GM12892 (cell line): ENCODE results near the gene NAV3.

Experiments used
- DNase-seq: peaks from one replicate; pipeline ENCODE4 v3.0.0; 2011; ENCODE audit not compliant: insufficient read length
- FAIRE-seq: peaks from 2 replicates; lab custom pipeline; 2011; peaks lifted over from hg19 to GRCh38; lab: Jason Lieb, UNC
- POLR2A ChIP-seq: IDR thresholded peaks from 2 replicates; pipeline ENCODE4 v1.6.1; 2011; ENCODE audit warnings: low read depth, low read length, control low read depth
- POLR2AphosphoS5 ChIP-seq: IDR thresholded peaks from 2 replicates; pipeline ENCODE4 v1.6.1; 2011; ENCODE audit warnings: low read depth, low read length, control low read depth
- TAF1 ChIP-seq: IDR thresholded peaks from 2 replicates; pipeline ENCODE4 v1.6.1; 2011; ENCODE audit warnings: low read depth, mild to moderate bottlenecking, control low read depth, low read length, borderline replicate concordance

NAV3 gene

GRCh38 chr12:78035901-78036606 is 205.4 kb downstream of the NAV3 start:
- FAIRE-seq (no peak), DNase-seq (no peak)
- TF ChIP-seq POLR2AphosphoS5 (no peak), POLR2A (no peak), TAF1 (no peak)

GRCh38 chr12:78036874-78037273 is 206.2 kb downstream of the NAV3 start:
- no peak for DNase-seq
- no peak for FAIRE-seq
- TF ChIP-seq TAF1, result no peak

- DNase-seq (no peak), FAIRE-seq (no peak)
- TF ChIP-seq POLR2AphosphoS5 (no peak), POLR2A (no peak), TAF1 (no peak)
These were observed 207.0 kb downstream of the NAV3 start for GRCh38 chr12:78037707-78038106.

- TF ChIP-seq POLR2AphosphoS5 (no peak), POLR2A (no peak), TAF1 (no peak)
- no peak for FAIRE-seq
- no peak for DNase-seq
These were observed 207.8 kb downstream of the NAV3 start for GRCh38 chr12:78038541-78038940.

- no peak for TF ChIP-seq TAF1
- TF ChIP-seq POLR2AphosphoS5, result no peak
- no peak for TF ChIP-seq POLR2A
These were observed 208.3 kb downstream of the NAV3 start for GRCh38 chr12:78038986-78039385.

GRCh38 chr12:78040111-78040510 is 209.4 kb downstream of the NAV3 start:
- FAIRE-seq (no peak), DNase-seq (no peak)
- TF ChIP-seq POLR2AphosphoS5 (no peak), POLR2A (no peak), TAF1 (no peak)

More at GRCh38 chr12:78038986-78039385, 208.3 kb downstream of the NAV3 start:
- DNase-seq (no peak), FAIRE-seq (no peak)

- FAIRE-seq (no peak), DNase-seq (no peak)
- TF ChIP-seq TAF1, result no peak
- TF ChIP-seq POLR2AphosphoS5, result no peak
- no peak for TF ChIP-seq POLR2A
These were observed 220.1 kb downstream of the NAV3 start for GRCh38 chr12:78050790-78051189.

GRCh38 chr12:78055545-78055944 is 224.9 kb downstream of the NAV3 start:
- TF ChIP-seq POLR2A, result no peak
- no peak for TF ChIP-seq TAF1
- no peak for TF ChIP-seq POLR2AphosphoS5
- FAIRE-seq (no peak), DNase-seq (no peak)

- TF ChIP-seq POLR2A (no peak), POLR2AphosphoS5 (no peak), TAF1 (no peak)
- FAIRE-seq, result no peak
- no peak for DNase-seq
These were observed 226.4 kb downstream of the NAV3 start for GRCh38 chr12:78057075-78057474.

- FAIRE-seq, result no peak
- no peak for DNase-seq
These were observed 229.5 kb downstream of the NAV3 start for GRCh38 chr12:78060186-78060585.

GRCh38 chr12:78062786-78063185 is 232.1 kb downstream of the NAV3 start:
- FAIRE-seq, result no peak
- no peak for DNase-seq
- no peak for TF ChIP-seq TAF1
- TF ChIP-seq POLR2A, result no peak
- no peak for TF ChIP-seq POLR2AphosphoS5

More at GRCh38 chr12:78060186-78060585, 229.5 kb downstream of the NAV3 start:
- TF ChIP-seq POLR2AphosphoS5 (no peak), POLR2A (no peak), TAF1 (no peak)

GRCh38 chr12:78081590-78082314 is 251.1 kb downstream of the NAV3 start:
- FAIRE-seq (no peak), DNase-seq (no peak)
- no peak for TF ChIP-seq POLR2AphosphoS5
- TF ChIP-seq POLR2A, result no peak
- no peak for TF ChIP-seq TAF1
